Measurements from ENCODE around the gene ZYX. TPM values are rescaled to one million over a fixed set of nuclear protein-coding genes. Genes with fewer than 3 reads are reported as not detected.
A peak's percentile ranks its signal among the peaks of the same experiment; 100 is the strongest.

ZYX gene
- total RNA-seq, 1 experiment from 2014 or later: 179 TPM

GRCh38 chr7:143368387-143368786, 12.8 kb upstream of the ZYX start (continued):
- TF ChIP-seq ZNF532 (CRISPR knock-in tag; IDR thresholded peaks at IDR 0.05; ENCODE audit: borderline replicate concordance) (no peak), NFYB (CRISPR knock-in tag; conservative IDR thresholded peaks at IDR 0.05; ENCODE audit: low read depth) (no peak)

- peak; percentile 63 for ATAC-seq
- Mint-ChIP-seq H3K4me1 (peaks cover 61% of the 10 kb centered on the region), H3K27ac (peak overlapping the region; percentile 88), H3K36me3 (no peaks in the 10 kb centered on the region), H3K9me3 (no peaks in the 10 kb centered on the region), H3K4me3 (peak overlapping the region; percentile 20), H3K27me3 (ENCODE audit: low read depth) (peaks cover 6% of the 10 kb centered on the region)
- peak; percentile 42 for DNase-seq (ENCODE audit: low spot score)
- POLR2A ChIA-PET: interaction anchor here (1.1 to 2.6 kb wide), 4 partner anchors 11 to 25 kb away, joined by 3 to 16 read pairs (median 4); partner anchors contain the start of gene ZYX
- CTCF ChIA-PET: interaction anchor here (0.7 to 4.8 kb wide), 13 partner anchors 10 to 129 kb away, joined by 3 to 68 read pairs (median 3); partner anchors contain the start of gene CASP2
- TF ChIP-seq ZNF423 (CRISPR knock-in tag; IDR thresholded peaks at IDR 0.05): 0 out of 2 replicates have a peak, but pooled peaks have one; percentile 44
- peak; percentile 48; the same call in 1 of the 2 replicates for TF ChIP-seq ZNF396 (CRISPR knock-in tag; IDR thresholded peaks at IDR 0.05; ENCODE audit: borderline replicate concordance)
- peak; percentile 83; the same call in 1 of the 2 replicates for TF ChIP-seq MXD4 (CRISPR knock-in tag; IDR thresholded peaks at IDR 0.05; ENCODE audit: borderline replicate concordance)
- peak; percentile 85; the same call in 1 of the 2 replicates for TF ChIP-seq ZNF532 (CRISPR knock-in tag; IDR thresholded peaks at IDR 0.05; ENCODE audit: borderline replicate concordance)
- peak; percentile 88 for TF ChIP-seq ZSCAN18 (CRISPR knock-in tag; IDR thresholded peaks at IDR 0.05)
- no peak for TF ChIP-seq ATF1 (CRISPR knock-in tag; IDR thresholded peaks at IDR 0.05)
- TF ChIP-seq FOXK1 (CRISPR knock-in tag; IDR thresholded peaks at IDR 0.05): no peak
Observed at GRCh38 chr7:143369678-143370651, 11.2 kb upstream of the ZYX start.

GRCh38 chr7:143372070-143372469, 9.1 kb upstream of the ZYX start:
- H3K36me3 Mint-ChIP-seq: no peaks in the 10 kb centered on the region
- CTCF ChIA-PET: interaction anchor here (0.6 to 5.8 kb wide), 9 partner anchors 8 to 89 kb away, joined by 3 to 68 read pairs (median 3); partner anchors contain the start of gene EPHA1
- peaks cover 68% of the 10 kb centered on the region for H3K4me1 Mint-ChIP-seq
- H3K9me3 Mint-ChIP-seq: no peaks in the 10 kb centered on the region
- DNase-seq (ENCODE audit: low spot score) (no peak), ATAC-seq (no peak)
- H3K27me3 Mint-ChIP-seq (ENCODE audit: low read depth): no peaks in the 10 kb centered on the region; the same call in 1 of the 2 replicates
- H3K27ac Mint-ChIP-seq: peak overlapping the region; percentile 7
- POLR2A ChIA-PET: interaction anchor here (1.2 kb wide), 2 partner anchors 8 to 27 kb away, joined by 3 read pairs; no protein-coding TSS in a partner anchor
- no peak overlapping the region for H3K4me3 Mint-ChIP-seq
- TF ChIP-seq FOXJ3 (CRISPR knock-in tag; IDR thresholded peaks at IDR 0.05; ENCODE audit: borderline replicate concordance): no peak
- no peak for TF ChIP-seq NR2C2 (CRISPR knock-in tag; IDR thresholded peaks at IDR 0.05)
- no peak for TF ChIP-seq ZNF512 (CRISPR knock-in tag; IDR thresholded peaks at IDR 0.05; ENCODE audit: borderline replicate concordance)
- no peak for TF ChIP-seq ZNF425 (CRISPR knock-in tag; conservative IDR thresholded peaks at IDR 0.05)
- TF ChIP-seq ATF3 (CRISPR knock-in tag; conservative IDR thresholded peaks at IDR 0.05): no peak
- no peak for TF ChIP-seq USF2 (CRISPR knock-in tag; IDR thresholded peaks at IDR 0.05)

Measured in WTC11 (cell line).